ENCODE results near the gene AJUBA. TPM values are rescaled to one million over a fixed set of nuclear protein-coding genes. Genes with fewer than 3 reads are reported as not detected.
"Not testable (repeated sequence)": the region's sequence is repeated elsewhere in the genome, so short reads cannot be mapped to it uniquely, and the experiment has no call there.

AJUBA gene
- total RNA-seq, 1 donor from 2014 or later: 37.8 TPM

DNA sequence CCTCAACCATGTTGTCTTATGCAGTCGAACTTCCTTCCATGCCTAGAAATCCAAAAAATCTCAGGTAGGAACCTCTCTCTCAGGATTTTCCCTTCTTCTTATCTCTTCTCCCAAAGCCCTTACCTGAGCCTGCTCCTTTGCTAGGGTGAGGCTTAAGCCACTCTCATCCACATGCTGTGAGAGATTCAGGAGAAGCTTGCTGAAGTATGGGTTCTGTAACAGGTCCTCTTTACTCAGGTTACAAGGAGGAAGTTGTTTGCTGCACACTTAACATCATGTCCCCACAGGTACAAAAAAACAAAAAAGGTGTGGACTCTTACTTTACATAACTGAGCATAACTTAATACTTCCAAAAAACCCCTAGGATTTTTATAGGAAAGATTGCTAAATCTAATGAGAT lies 29.9 kb downstream of the AJUBA start:
- H3K27ac ChIP-seq: peak overlapping the region; percentile 76
- no peak overlapping the region for H3K4me3 ChIP-seq
- no peaks in the 10 kb centered on the region for H3K9me3 ChIP-seq
- intact Hi-C loops (cut with DNase I): no loop called here
- H3K27me3 ChIP-seq: no peaks in the 10 kb centered on the region
- peak; percentile 54 for ATAC-seq
- no peak for DNase-seq
- TF ChIP-seq, protein P1, sequence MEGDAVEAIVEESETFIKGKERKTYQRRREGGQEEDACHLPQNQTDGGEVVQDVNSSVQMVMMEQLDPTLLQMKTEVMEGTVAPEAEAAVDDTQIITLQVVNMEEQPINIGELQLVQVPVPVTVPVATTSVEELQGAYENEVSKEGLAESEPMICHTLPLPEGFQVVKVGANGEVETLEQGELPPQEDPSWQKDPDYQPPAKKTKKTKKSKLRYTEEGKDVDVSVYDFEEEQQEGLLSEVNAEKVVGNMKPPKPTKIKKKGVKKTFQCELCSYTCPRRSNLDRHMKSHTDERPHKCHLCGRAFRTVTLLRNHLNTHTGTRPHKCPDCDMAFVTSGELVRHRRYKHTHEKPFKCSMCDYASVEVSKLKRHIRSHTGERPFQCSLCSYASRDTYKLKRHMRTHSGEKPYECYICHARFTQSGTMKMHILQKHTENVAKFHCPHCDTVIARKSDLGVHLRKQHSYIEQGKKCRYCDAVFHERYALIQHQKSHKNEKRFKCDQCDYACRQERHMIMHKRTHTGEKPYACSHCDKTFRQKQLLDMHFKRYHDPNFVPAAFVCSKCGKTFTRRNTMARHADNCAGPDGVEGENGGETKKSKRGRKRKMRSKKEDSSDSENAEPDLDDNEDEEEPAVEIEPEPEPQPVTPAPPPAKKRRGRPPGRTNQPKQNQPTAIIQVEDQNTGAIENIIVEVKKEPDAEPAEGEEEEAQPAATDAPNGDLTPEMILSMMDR (IDR thresholded peaks at IDR 0.05): no peak
- H3K4me1 ChIP-seq: no peaks in the 10 kb centered on the region
- peaks cover 31% of the 10 kb centered on the region for H3K36me3 ChIP-seq

DNA sequence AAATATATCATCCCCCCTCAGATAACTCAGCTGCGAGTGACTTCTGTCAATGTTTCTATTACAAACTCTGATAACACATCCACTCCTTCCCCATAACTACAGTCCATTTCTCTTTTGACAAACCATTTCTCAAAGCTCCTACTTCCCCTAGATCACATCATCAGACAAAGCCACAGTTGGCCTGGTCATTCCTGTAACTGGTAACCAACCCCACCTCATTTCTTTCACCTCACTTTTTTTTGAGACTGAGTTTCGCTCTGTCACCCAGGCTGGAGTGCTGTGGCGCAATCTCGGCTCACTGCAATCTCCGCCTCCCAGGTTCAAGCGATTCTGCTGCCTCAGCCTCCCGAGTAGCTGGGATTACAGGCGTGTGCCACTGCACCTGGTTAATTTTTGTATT lies 30.6 kb downstream of the AJUBA start:
- H3K4me3 ChIP-seq; H3K27me3 ChIP-seq; intact Hi-C loops (cut with DNase I); H3K4me1 ChIP-seq; H3K9me3 ChIP-seq: not testable (repeated sequence)
- Histone ChIP-seq H3K27ac (peak overlapping the region; percentile 76), H3K36me3 (peaks cover 37% of the 10 kb centered on the region)
- ATAC-seq: peak; percentile 63
- DNase-seq: peak; percentile 80

GRCh38 chr14:22945642-22946041 lies 36.7 kb downstream of the AJUBA start:
- intact Hi-C loops (cut with DNase I): no loop called here
- Histone ChIP-seq H3K36me3 (peaks cover 41% of the 10 kb centered on the region), H3K9me3 (no peaks in the 10 kb centered on the region), H3K27ac (no peak overlapping the region), H3K27me3 (no peaks in the 10 kb centered on the region), H3K4me1 (no peaks in the 10 kb centered on the region), H3K4me3 (no peak overlapping the region)
- no peak for DNase-seq
- ATAC-seq: no peak
- TF ChIP-seq, protein P1 (IDR thresholded peaks at IDR 0.05): no peak

- no peaks in the 10 kb centered on the region for H3K9me3 ChIP-seq
- H3K27me3 ChIP-seq: no peaks in the 10 kb centered on the region
- no peak for ATAC-seq
- H3K4me1 ChIP-seq: no peaks in the 10 kb centered on the region
- TF ChIP-seq, protein P1 (IDR thresholded peaks at IDR 0.05): no peak
- no peak overlapping the region for H3K4me3 ChIP-seq
- DNase-seq: no peak
- intact Hi-C loops (cut with DNase I): no loop called here
- peaks cover 6% of the 10 kb centered on the region for H3K36me3 ChIP-seq
- H3K27ac ChIP-seq: no peak overlapping the region
Measured at GRCh38 chr14:22939684-22940083, 42.7 kb downstream of the AJUBA start.

DNA sequence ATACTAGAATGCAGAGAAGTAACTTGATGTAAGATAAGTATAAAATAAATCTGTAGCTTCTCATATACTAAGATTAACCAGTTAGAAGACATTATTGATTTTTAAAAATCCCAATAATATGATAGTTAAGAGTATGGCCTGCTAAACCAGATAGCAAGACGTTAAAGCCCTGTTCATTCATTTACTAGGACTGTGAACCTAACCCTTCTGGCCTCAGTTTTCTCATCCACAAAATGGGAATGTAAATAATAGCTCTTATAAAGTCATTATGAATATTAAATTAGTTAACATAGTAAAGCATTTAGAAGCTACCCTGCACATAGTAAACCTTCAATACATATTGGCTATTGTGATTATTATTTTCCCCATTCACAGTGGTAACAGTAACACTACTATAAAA lies 47.2 kb downstream of the AJUBA start:
- Histone ChIP-seq H3K27ac (no peak overlapping the region), H3K9me3 (no peaks in the 10 kb centered on the region), H3K36me3 (no peaks in the 10 kb centered on the region), H3K4me1 (peaks cover 4% of the 10 kb centered on the region), H3K27me3 (no peaks in the 10 kb centered on the region), H3K4me3 (no peak overlapping the region)
- DNase-seq (no peak), ATAC-seq (no peak)
- TF ChIP-seq, protein P1 (IDR thresholded peaks at IDR 0.05): no peak
- intact Hi-C loops (cut with DNase I): no loop called here

GRCh38 chr14:22932146-22932545 lies 50.2 kb downstream of the AJUBA start:
- no peak overlapping the region for H3K27ac ChIP-seq
- peaks cover 17% of the 10 kb centered on the region for H3K4me1 ChIP-seq
- no peak for DNase-seq
- TF ChIP-seq, protein P1 (IDR thresholded peaks at IDR 0.05): no peak
- intact Hi-C loops (cut with DNase I): no loop called here
- H3K27me3 ChIP-seq: no peaks in the 10 kb centered on the region
- peaks cover 1% of the 10 kb centered on the region for H3K36me3 ChIP-seq
- H3K9me3 ChIP-seq: no peaks in the 10 kb centered on the region
- ATAC-seq: no peak
- no peak overlapping the region for H3K4me3 ChIP-seq
